Duodenal mucosa (tissue), 2 donors: ENCODE data around the gene PCED1B.
"Not testable (repeated sequence)": the region's sequence is repeated elsewhere in the genome, so short reads cannot be mapped to it uniquely, and the experiment has no call there.

Experiments used
- H3K27ac ChIP-seq: one replicate; pipeline ENCODE4 v1.7.0; 2013; ENCODE audit warnings: low read depth, low read length
- H3K27me3 ChIP-seq, 2 donors: one replicate each; pipeline ENCODE4 v1.7.0; 2013; ENCODE audit warnings: low read length in 2 of 2, control low read depth in 1 of 2; ENCODE audit not compliant: insufficient read depth in 2 of 2, control insufficient read depth in 1 of 2
- H3K36me3 ChIP-seq, 2 donors: one replicate each; pipeline ENCODE4 v1.7.0; 2013; ENCODE audit warnings: low read length in 2 of 2, control low read depth in 1 of 2; ENCODE audit not compliant: insufficient read depth in 2 of 2, control insufficient read depth in 1 of 2
- H3K4me1 ChIP-seq, 2 donors: one replicate each; pipeline ENCODE4 v1.7.0; 2013; ENCODE audit warnings: low read length in 2 of 2, control low read depth in 1 of 2; ENCODE audit not compliant: insufficient read depth in 2 of 2, control insufficient read depth in 1 of 2
- H3K4me3 ChIP-seq, 2 donors: one replicate each; pipeline ENCODE4 v1.7.0; 2013; ENCODE audit warnings: low read length in 2 of 2, low read depth in 1 of 2
- H3K9ac ChIP-seq, 2 donors: one replicate each; pipeline ENCODE4 v1.7.0; 2013; ENCODE audit warnings: low read length in 2 of 2, low read depth in 1 of 2
- H3K9me3 ChIP-seq, 2 donors: one replicate each; pipeline ENCODE4 v1.7.0; 2013; ENCODE audit warnings: low read length in 2 of 2, control low read depth in 1 of 2; ENCODE audit not compliant: control insufficient read depth in 1 of 2

PCED1B gene

DNA sequence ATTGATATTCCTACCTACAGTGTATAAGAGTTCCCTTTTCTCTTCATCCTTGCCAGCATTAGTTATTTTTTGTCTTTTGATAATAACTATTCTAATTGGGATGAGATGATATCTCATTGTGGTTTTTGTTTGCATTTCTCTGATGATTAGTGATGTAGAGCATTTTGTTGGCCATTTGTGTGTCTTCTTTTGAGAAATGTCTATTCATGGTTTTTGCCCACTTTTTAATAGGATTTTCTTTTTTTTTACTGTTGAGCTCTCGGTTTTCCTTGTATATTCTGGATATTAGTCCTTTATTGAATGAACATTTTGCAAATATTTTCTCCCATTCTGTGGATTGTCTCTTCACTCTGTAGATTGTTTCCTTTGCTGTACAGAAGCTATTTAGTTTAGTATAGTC, 79.9 kb downstream of the PCED1B start:
- Histone ChIP-seq H3K9ac (no peak overlapping the region), H3K27me3 (no peaks in the 10 kb centered on the region), H3K36me3 (no peaks in the 10 kb centered on the region)

DNA sequence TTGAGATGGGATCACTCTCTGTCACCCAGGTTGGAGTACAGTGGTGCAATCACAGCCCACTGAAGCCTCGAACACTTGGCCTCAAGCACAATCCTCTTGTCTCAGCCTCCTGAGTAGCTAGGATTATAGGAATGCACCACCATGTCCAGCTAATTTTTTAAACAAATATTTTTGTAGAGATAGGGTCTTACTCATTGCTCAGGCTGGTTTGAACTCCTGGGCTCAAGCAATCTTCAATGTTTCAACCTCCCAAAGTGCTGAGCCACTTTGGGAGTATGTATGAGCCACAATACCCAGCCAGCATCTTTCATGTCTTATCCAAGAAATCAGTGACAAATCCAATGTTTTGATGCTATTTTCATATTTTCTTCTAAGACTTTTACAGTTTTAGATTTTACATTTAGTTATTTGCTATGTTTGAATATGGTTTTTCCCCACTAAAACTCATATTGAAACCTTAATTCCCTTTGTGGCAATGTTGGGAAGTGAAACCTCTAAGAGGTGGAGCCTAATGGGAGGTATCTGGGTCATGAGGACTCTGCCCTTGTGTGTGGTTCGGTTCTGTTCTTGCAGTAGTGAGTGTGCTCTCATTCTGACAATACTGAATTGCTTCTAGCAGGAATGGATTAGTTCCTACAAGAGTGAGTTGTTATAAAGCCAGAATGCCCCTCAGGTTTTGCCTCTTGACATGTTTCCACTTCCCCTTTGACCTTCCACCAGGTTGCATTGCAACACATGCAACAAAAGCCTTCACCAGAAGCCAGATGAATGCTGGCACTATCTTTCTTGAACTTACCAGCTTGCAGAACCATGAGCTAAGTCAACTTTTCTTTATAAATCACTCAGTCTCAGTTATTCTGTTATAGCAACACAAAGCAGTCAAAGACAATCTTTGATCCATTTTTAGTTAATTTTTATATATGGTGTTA, 81.2 kb downstream of the PCED1B start:
- no peaks in the 10 kb centered on the region for H3K9me3 ChIP-seq
- H3K36me3 ChIP-seq, result no peaks in the 10 kb centered on the region
- no peak overlapping the region for H3K4me3 ChIP-seq
- no peak overlapping the region for H3K9ac ChIP-seq
- no peaks in the 10 kb centered on the region for H3K27me3 ChIP-seq
- no peak overlapping the region for H3K27ac ChIP-seq
- peaks cover 7 to 10% of the 10 kb centered on the region in 2 donors for H3K4me1 ChIP-seq

More for the DNA sequence above, 79.9 kb downstream of the PCED1B start:
- no peaks in the 10 kb centered on the region for H3K9me3 ChIP-seq
- no peak overlapping the region for H3K27ac ChIP-seq
- H3K4me1 ChIP-seq, result peaks cover 10% of the 10 kb centered on the region in 2 donors
- no peak overlapping the region for H3K4me3 ChIP-seq

DNA sequence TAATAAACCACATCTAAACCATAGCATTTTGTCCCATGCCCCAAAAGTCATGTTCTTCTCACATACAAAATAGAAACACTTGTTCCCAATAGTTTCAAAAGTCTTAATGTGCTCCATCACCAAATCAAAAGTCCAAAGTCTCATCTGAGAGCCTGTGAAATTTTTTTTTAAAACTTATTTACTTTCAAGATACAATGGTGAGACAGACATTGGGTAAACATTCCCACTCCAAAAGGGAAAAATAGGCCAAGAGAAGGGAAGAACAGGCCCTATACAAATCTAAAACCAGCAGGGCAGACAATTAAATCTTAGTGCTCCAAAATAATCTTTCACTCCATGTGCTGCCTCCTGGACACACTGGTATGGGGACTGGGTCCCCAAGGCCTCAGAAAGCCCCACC, 84.7 kb downstream of the PCED1B start:
- H3K9ac ChIP-seq, result no peak overlapping the region
- H3K9me3 ChIP-seq, result no peaks in the 10 kb centered on the region
- H3K36me3 ChIP-seq, result no peaks in the 10 kb centered on the region
- H3K4me1 ChIP-seq, result no peaks in the 10 kb centered on the region
- H3K27ac ChIP-seq, result no peak overlapping the region
- H3K27me3 ChIP-seq, result no peaks in the 10 kb centered on the region
- no peak overlapping the region for H3K4me3 ChIP-seq

DNA sequence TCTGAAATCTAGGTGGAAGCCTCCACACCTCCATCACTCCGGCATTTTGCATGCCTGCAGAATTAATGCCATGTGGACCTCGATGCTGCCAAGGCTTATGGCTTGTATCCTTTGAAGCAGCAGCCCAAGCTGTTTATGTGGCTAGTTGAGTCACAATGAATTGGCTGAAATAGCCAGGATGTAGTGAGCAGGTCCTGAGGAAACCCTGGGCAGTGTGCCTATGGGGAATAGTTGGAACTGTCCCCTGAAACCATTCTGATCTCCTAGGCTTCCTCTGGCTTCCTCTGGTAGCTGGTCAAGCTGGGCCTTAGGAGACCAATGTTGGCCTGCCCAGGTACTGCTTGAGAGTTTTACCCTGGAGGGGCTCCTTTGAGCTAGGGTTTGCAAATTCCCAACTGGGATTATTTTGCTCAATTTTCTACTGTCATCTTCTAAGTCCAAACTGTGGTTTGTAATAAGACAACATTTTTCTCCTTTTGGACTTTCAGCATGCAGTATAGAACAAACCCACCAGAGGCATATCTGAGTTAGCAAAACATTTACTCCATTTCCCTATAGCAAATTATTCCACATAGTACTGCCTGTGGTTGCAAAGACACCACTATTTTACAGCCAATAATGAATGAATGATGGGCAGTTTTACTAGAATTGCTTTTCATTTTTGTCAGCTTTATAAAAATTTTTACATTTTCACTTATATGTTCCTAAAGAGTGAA, 85.5 kb downstream of the PCED1B start:
- H3K27ac ChIP-seq, result no peak overlapping the region
- no peak overlapping the region for H3K4me3 ChIP-seq
- no peaks in the 10 kb centered on the region for H3K36me3 ChIP-seq

DNA sequence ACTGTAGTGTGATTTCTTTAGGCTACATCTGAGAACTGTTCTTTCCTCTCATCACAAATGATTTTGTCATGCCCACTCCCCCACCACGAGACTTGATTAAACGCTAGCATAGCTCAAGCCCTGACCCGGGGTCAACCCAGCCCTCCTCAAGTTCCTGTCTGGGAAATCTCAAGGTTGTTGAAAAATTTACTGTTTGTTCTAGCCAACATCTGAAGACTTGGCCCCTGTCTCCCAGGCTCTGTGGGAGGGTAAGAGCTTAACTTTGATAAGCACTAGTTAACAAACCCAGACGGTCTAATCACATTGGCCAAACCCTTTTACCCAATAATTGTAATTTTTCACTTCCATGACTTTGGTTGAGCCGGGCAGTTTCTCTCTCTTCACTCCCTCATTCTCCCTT, 86.5 kb downstream of the PCED1B start:
- Histone ChIP-seq H3K9me3 (no peaks in the 10 kb centered on the region), H3K9ac (no peak overlapping the region), H3K36me3 (no peaks in the 10 kb centered on the region), H3K27ac (no peak overlapping the region), H3K4me3 (no peak overlapping the region), H3K27me3 (no peaks in the 10 kb centered on the region), H3K4me1 (no peaks in the 10 kb centered on the region)

More for the DNA sequence above, 85.5 kb downstream of the PCED1B start:
- no peak overlapping the region for H3K9ac ChIP-seq
- no peaks in the 10 kb centered on the region for H3K4me1 ChIP-seq
- no peaks in the 10 kb centered on the region for H3K9me3 ChIP-seq
- no peaks in the 10 kb centered on the region for H3K27me3 ChIP-seq

DNA sequence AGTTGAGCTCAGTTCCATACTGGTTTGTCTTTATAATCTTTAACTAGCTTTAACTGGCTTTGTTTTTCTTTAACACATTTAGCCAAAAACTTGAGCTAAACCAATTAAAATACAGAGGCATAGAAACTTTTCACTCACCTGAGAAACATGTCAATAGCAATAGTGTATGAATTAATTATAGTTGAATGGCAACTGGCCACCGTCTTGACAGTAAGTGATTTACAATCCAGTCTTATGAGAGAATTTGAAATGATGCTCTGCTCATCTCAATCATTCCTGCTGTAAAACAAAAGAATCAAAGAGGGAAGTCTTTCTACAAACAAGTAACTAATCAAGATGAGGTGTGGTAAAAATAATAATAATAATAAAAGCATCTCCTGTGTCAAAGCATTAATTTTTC, 86.9 kb downstream of the PCED1B start:
- Histone ChIP-seq H3K4me3 (no peak overlapping the region), H3K27ac (no peak overlapping the region), H3K9ac (no peak overlapping the region), H3K27me3 (no peaks in the 10 kb centered on the region), H3K9me3 (no peaks in the 10 kb centered on the region), H3K4me1 (no peaks in the 10 kb centered on the region), H3K36me3 (no peaks in the 10 kb centered on the region)

DNA sequence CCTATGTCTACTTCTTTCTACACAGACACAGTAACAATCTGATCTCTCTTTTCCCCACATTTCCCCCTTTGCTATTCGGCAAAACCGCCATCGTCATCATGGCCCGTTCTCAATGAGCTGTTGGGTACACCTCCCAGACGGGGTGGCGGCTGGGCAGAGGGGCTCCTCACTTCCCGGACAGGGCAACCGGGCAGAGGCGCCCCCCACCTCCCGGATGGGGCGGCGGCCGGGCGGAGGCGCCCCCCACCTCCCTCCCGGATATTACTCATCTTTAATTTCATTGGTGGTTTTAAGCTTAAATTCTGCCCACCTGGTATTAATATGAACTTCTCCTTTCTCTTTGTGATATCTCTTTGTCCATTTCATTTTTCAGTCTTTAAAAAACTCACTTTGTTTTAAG, 90.9 kb downstream of the PCED1B start:
- H3K9me3 ChIP-seq, H3K27me3 ChIP-seq, H3K9ac ChIP-seq, H3K36me3 ChIP-seq, H3K4me1 ChIP-seq, H3K27ac ChIP-seq, H3K4me3 ChIP-seq: not testable (repeated sequence)

DNA sequence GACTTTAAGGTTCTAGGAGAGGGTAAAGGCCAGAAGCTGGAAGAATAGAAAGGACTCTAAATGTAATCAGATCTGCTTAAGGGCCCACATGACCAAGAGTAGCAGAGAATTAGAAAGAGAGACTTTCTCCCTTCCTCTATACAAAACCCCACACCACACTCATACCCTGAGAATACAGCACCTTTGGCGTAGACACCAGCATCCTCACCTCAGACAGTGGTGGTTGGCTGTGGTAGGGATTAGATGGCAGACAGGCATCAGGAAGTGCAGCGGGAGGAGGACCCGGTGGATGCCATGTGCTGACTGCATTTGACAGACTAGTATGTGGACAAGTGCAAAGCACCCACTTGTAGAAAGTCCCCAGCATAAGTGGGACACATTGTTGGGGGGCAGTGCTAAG, 98.6 kb downstream of the PCED1B start:
- Histone ChIP-seq H3K27ac (no peak overlapping the region), H3K36me3 (no peaks in the 10 kb centered on the region), H3K4me1 (no peaks in the 10 kb centered on the region), H3K27me3 (no peaks in the 10 kb centered on the region), H3K9me3 (no peaks in the 10 kb centered on the region), H3K4me3 (no peak overlapping the region), H3K9ac (no peak overlapping the region)

DNA sequence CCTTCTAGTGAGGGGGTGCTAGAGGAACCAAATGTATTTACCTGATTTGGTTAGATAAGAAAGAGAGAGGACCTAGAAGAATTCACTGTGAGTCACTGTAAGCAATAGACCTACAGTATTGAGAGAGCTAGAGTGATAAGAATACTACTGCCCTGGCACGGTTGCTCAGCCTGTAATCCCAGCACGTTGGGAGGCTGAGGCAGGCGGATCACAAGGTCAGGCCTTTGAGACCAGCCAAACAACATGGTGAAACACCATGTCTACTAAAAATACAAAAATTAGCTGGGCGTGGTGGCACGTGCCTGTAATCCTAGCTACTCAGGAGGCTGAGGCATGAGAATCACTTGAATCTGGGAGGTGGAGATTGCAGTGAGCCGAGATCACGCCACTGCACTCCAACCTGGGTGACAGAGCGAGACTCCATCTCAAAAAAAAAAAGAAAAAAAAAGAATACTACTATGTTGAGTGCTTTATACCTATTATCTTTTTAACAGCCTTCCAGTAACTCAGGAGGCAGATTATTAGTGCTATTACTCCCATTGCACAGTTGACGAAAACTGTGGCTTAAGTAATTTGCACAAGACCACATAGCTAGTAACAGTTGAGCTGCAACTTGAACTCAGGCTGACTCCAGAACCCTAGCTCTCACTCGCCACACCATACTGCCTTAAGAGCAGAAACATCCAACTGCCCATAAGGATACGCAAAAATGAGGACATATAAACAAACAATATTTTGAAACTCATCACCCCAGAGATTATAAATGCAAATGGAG, 102.9 kb downstream of the PCED1B start:
- H3K9me3 ChIP-seq, H3K27me3 ChIP-seq, H3K4me1 ChIP-seq, H3K4me3 ChIP-seq, H3K27ac ChIP-seq, H3K9ac ChIP-seq, H3K36me3 ChIP-seq: not testable (repeated sequence)

DNA sequence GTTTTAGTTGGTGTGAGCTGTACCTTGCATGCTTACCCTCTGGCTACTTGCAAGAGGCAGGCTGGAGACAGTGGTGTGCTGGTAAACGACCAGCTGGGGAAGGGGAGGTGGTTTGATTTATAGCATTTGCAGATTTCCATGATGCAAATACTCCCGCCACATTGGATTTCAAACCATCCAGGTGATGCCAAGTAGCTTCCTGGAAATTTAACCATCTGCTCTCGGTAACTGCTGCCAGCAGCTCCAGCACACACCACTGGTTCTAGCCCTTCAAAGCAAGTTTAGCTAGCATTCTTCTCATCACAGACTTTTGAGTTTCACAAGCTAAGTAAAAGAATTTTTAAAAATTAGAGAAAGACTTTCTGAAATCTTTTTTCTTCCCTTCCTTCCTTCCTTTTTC, 104.8 kb downstream of the PCED1B start:
- H3K4me3 ChIP-seq, result no peak overlapping the region
- H3K9ac ChIP-seq, result no peak overlapping the region
- peaks cover 3 to 6% of the 10 kb centered on the region in 2 donors for H3K4me1 ChIP-seq
- no peaks in the 10 kb centered on the region for H3K36me3 ChIP-seq
- H3K27me3 ChIP-seq, result no peaks in the 10 kb centered on the region
- no peaks in the 10 kb centered on the region for H3K9me3 ChIP-seq
- H3K27ac ChIP-seq, result no peak overlapping the region
